CD4-positive, alpha-beta T cell treated with Interleukin-4 for 1 hour (primary cell): ENCODE measurements around the gene GPR4.
"Not testable (repeated sequence)": the region's sequence is repeated elsewhere in the genome, so short reads cannot be mapped to it uniquely, and the experiment has no call there.

Source experiments
- DNase-seq, 2 donors: peaks; one replicate each; pipeline ENCODE4 v3.0.0-alpha.2; 2020 to 2022

Gene GPR4

GRCh38 chr19:45621976-45622503 lies 20.0 kb upstream of the GPR4 start:
- DNase-seq, result no peak

GRCh38 chr19:45621389-45621788 lies 19.4 kb upstream of the GPR4 start:
- no peak for DNase-seq

- no peak for DNase-seq
Measured at GRCh38 chr19:45616704-45617017, 14.6 kb upstream of the GPR4 start.

GRCh38 chr19:45615795-45616703 lies 14.0 kb upstream of the GPR4 start:
- peak; percentile 82 to 83 for DNase-seq

- not testable (repeated sequence) for DNase-seq
Measured at GRCh38 chr19:45615056-45615455, 13.0 kb upstream of the GPR4 start.

GRCh38 chr19:45613926-45614725 lies 12.1 kb upstream of the GPR4 start:
- peak; percentile 43 to 44 for DNase-seq

- no peak for DNase-seq
Measured at GRCh38 chr19:45608948-45609347, 6.9 kb upstream of the GPR4 start.

- DNase-seq, result peak; percentile 19 to 44
Measured at GRCh38 chr19:45607071-45608029, 5.3 kb upstream of the GPR4 start.

GRCh38 chr19:45601115-45601514 lies 897 bp downstream of the GPR4 start:
- DNase-seq, result no peak

GRCh38 chr19:45600340-45600885 lies 1.6 kb downstream of the GPR4 start:
- DNase-seq, result no peak

GRCh38 chr19:45599286-45599685 lies 2.7 kb downstream of the GPR4 start:
- no peak for DNase-seq

GRCh38 chr19:45598267-45599001 lies 3.6 kb downstream of the GPR4 start:
- DNase-seq, result peak in 1 of 2 donors; percentile 13

GRCh38 chr19:45597425-45598111 lies 4.4 kb downstream of the GPR4 start:
- DNase-seq, result no peak

GRCh38 chr19:45595814-45596213 lies 6.2 kb downstream of the GPR4 start:
- no peak for DNase-seq

GRCh38 chr19:45593520-45593919 lies 8.5 kb downstream of the GPR4 start:
- DNase-seq, result no peak

- no peak for DNase-seq
Measured at GRCh38 chr19:45592366-45592765, 9.6 kb downstream of the GPR4 start.

- DNase-seq, result no peak
Measured at GRCh38 chr19:45591638-45592005, 10.4 kb downstream of the GPR4 start.

- DNase-seq, result peak; percentile 28 to 33
Measured at GRCh38 chr19:45591004-45591637, 10.9 kb downstream of the GPR4 start.

GRCh38 chr19:45590300-45591003 lies 11.6 kb downstream of the GPR4 start:
- no peak for DNase-seq

- DNase-seq, result no peak
Measured at GRCh38 chr19:45589768-45590167, 12.2 kb downstream of the GPR4 start.
